HG02981 (cell line): ENCODE data around the gene OGFOD3.
A peak's percentile ranks its signal among the peaks of the same experiment; 100 is the strongest.

Source experiments
- ATAC-seq: cut with Tn5 transposase; IDR thresholded peaks from one replicate; pipeline ENCODE4 v1.9.1; 2021; ENCODE audit warnings: mild to moderate bottlenecking, moderate library complexity; ENCODE audit not compliant: unreplicated experiment

Gene OGFOD3

GRCh38 chr17:82408938-82409318, 9.5 kb downstream of the OGFOD3 start:
- ATAC-seq: no peak

GRCh38 chr17:82408288-82408937, 10.0 kb downstream of the OGFOD3 start:
- ATAC-seq: no peak

- no peak for ATAC-seq
Observed at GRCh38 chr17:82407255-82407654, 11.1 kb downstream of the OGFOD3 start.

GRCh38 chr17:82406131-82406671, 12.2 kb downstream of the OGFOD3 start:
- ATAC-seq: no peak

GRCh38 chr17:82405051-82405450, 13.3 kb downstream of the OGFOD3 start:
- ATAC-seq: no peak

- ATAC-seq: no peak
Observed at GRCh38 chr17:82403662-82404660, 14.4 kb downstream of the OGFOD3 start.

- peak; percentile 68 for ATAC-seq
Observed at GRCh38 chr17:82402865-82403264, 15.5 kb downstream of the OGFOD3 start.

- no peak for ATAC-seq
Observed at GRCh38 chr17:82400830-82401229, 17.6 kb downstream of the OGFOD3 start.

- no peak for ATAC-seq
Observed at GRCh38 chr17:82400206-82400605, 18.2 kb downstream of the OGFOD3 start.

GRCh38 chr17:82399601-82400101, 18.7 kb downstream of the OGFOD3 start:
- ATAC-seq: no peak

- no peak for ATAC-seq
Observed at GRCh38 chr17:82399041-82399441, 19.3 kb downstream of the OGFOD3 start.

- ATAC-seq: no peak
Observed at GRCh38 chr17:82397449-82398335, 20.7 kb downstream of the OGFOD3 start.

GRCh38 chr17:82396601-82397435, 21.6 kb downstream of the OGFOD3 start:
- ATAC-seq: no peak

GRCh38 chr17:82394278-82394677, 24.1 kb downstream of the OGFOD3 start:
- no peak for ATAC-seq

- no peak for ATAC-seq
Observed at GRCh38 chr17:82392941-82393340, 25.4 kb downstream of the OGFOD3 start.

- ATAC-seq: no peak
Observed at GRCh38 chr17:82392209-82392920, 26.0 kb downstream of the OGFOD3 start.

GRCh38 chr17:82391496-82392066, 26.8 kb downstream of the OGFOD3 start:
- no peak for ATAC-seq

GRCh38 chr17:82390860-82391435, 27.4 kb downstream of the OGFOD3 start:
- no peak for ATAC-seq
